Measurements from ENCODE around the gene SEMA6D.

Gene SEMA6D

GRCh38 chr15:47788685-47789084, 71.4 kb downstream of the SEMA6D start:
- DNase-seq (ENCODE audit: low spot score) = no peak

GRCh38 chr15:47791161-47791560, 73.9 kb downstream of the SEMA6D start:
- DNase-seq (ENCODE audit: low spot score) = no peak

- no peak for DNase-seq (ENCODE audit: low spot score)
Measured at GRCh38 chr15:47792231-47792630, 74.9 kb downstream of the SEMA6D start.

GRCh38 chr15:47794252-47794914, 77.1 kb downstream of the SEMA6D start:
- DNase-seq (ENCODE audit: low spot score) = no peak

GRCh38 chr15:47795864-47796263, 78.6 kb downstream of the SEMA6D start:
- no peak for DNase-seq (ENCODE audit: low spot score)

GRCh38 chr15:47796339-47796738, 79.0 kb downstream of the SEMA6D start:
- no peak for DNase-seq (ENCODE audit: low spot score)

- DNase-seq (ENCODE audit: low spot score) = no peak
Measured at GRCh38 chr15:47796830-47797229, 79.5 kb downstream of the SEMA6D start.

GRCh38 chr15:47801522-47801921, 84.2 kb downstream of the SEMA6D start:
- DNase-seq (ENCODE audit: low spot score) = no peak

- no peak for DNase-seq (ENCODE audit: low spot score)
Measured at GRCh38 chr15:47802216-47802615, 84.9 kb downstream of the SEMA6D start.

GRCh38 chr15:47803767-47804166, 86.5 kb downstream of the SEMA6D start:
- DNase-seq (ENCODE audit: low spot score) = no peak

- DNase-seq (ENCODE audit: low spot score) = no peak
Measured at GRCh38 chr15:47804733-47805132, 87.4 kb downstream of the SEMA6D start.

- no peak for DNase-seq (ENCODE audit: low spot score)
Measured at GRCh38 chr15:47806008-47806407, 88.7 kb downstream of the SEMA6D start.

GRCh38 chr15:47811172-47811571, 93.9 kb downstream of the SEMA6D start:
- no peak for DNase-seq (ENCODE audit: low spot score)

GRCh38 chr15:47812470-47812999, 95.2 kb downstream of the SEMA6D start:
- no peak for DNase-seq (ENCODE audit: low spot score)

GRCh38 chr15:47813748-47814384, 96.6 kb downstream of the SEMA6D start:
- DNase-seq (ENCODE audit: low spot score) = peak; percentile 12

GRCh38 chr15:47814620-47815019, 97.3 kb downstream of the SEMA6D start:
- DNase-seq (ENCODE audit: low spot score) = no peak

GRCh38 chr15:47817969-47818548, 100.8 kb downstream of the SEMA6D start:
- DNase-seq (ENCODE audit: low spot score) = no peak

- no peak for DNase-seq (ENCODE audit: low spot score)
Measured at GRCh38 chr15:47819158-47819557, 101.9 kb downstream of the SEMA6D start.

- DNase-seq (ENCODE audit: low spot score) = no peak
Measured at GRCh38 chr15:47820057-47820746, 102.9 kb downstream of the SEMA6D start.

- no peak for DNase-seq (ENCODE audit: low spot score)
Measured at GRCh38 chr15:47820747-47821319, 103.5 kb downstream of the SEMA6D start.

GRCh38 chr15:47822048-47822447, 104.7 kb downstream of the SEMA6D start:
- no peak for DNase-seq (ENCODE audit: low spot score)
